Measurements from ENCODE around the gene SLC13A1.

- TF ChIP-seq CTCF (IDR thresholded peaks at IDR 0.05), result no peak
- no peak for TF ChIP-seq POLR2A (IDR thresholded peaks at IDR 0.05)
- no peak for TF ChIP-seq EP300 (IDR thresholded peaks at IDR 0.05)
Observed at GRCh38 chr7:123201901-123202300, 2.1 kb upstream of the SLC13A1 start.

Measured in tibial nerve (tissue), 4 donors.